SK-N-SH treated with all-trans-retinoic acid at 6 μM for 48 hours (cell line): Measurements from ENCODE around the gene BABAM2.

Experiments used
- BACH2 ChIP-seq: fragments of 250-450 bp; sonication (Bioruptor Pico); IDR thresholded peaks from 2 replicates; pipeline ENCODE4 v1.9.0; 2021; ENCODE audit warnings: mild to moderate bottlenecking, borderline replicate concordance
- CREB5 ChIP-seq: fragments of 250-450 bp; sonication (Bioruptor Pico); IDR thresholded peaks from 2 replicates; pipeline ENCODE4 v1.5.1; 2020; ENCODE audit warnings: low read depth, mild to moderate bottlenecking, moderate library complexity
- GLIS3 ChIP-seq: fragments of 250-450 bp; sonication (Bioruptor Pico); IDR thresholded peaks from 2 replicates; pipeline ENCODE4 v1.5.0; 2020; ENCODE audit warnings: mild to moderate bottlenecking, moderate library complexity
- ISL1 ChIP-seq: fragments of 250-450 bp; sonication (Bioruptor Pico); IDR thresholded peaks from 2 replicates; pipeline ENCODE4 v2.1.2; 2022; ENCODE audit warnings: mild to moderate bottlenecking, moderate library complexity
- PATZ1 ChIP-seq: fragments of 250-450 bp; sonication (Bioruptor Pico); IDR thresholded peaks from 2 replicates; pipeline ENCODE4 v1.8.0; 2020; ENCODE audit warnings: mild to moderate bottlenecking, moderate library complexity, borderline replicate concordance
- TCF4 ChIP-seq: fragments of 250-450 bp; sonication (Bioruptor Pico); IDR thresholded peaks from 2 replicates; pipeline ENCODE4 v1.8.0; 2021; ENCODE audit warnings: mild to moderate bottlenecking, moderate library complexity, borderline replicate concordance
- ZFP3 ChIP-seq: fragments of 250-450 bp; sonication (Bioruptor Pico); IDR thresholded peaks from 2 replicates; pipeline ENCODE4 v1.5.0; 2020; ENCODE audit warnings: mild to moderate bottlenecking, moderate library complexity
- ZFP30 ChIP-seq: fragments of 450-650 bp; formaldehyde crosslinking; IDR thresholded peaks from 2 replicates; pipeline ENCODE4 v1.5.0; 2022; ENCODE audit warnings: mild to moderate bottlenecking, moderate library complexity
- ZNF70 ChIP-seq: fragments of 450-650 bp; formaldehyde crosslinking; IDR thresholded peaks from 2 replicates; pipeline ENCODE4 v1.5.0; 2020; ENCODE audit warnings: mild to moderate bottlenecking, moderate library complexity

- TF ChIP-seq PATZ1 (no peak), ZNF70 (CRISPR knock-in tag) (no peak), CREB5 (CRISPR knock-in tag) (no peak), BACH2 (CRISPR knock-in tag) (no peak), ZFP30 (CRISPR knock-in tag) (no peak), ZFP3 (CRISPR knock-in tag) (no peak), GLIS3 (CRISPR knock-in tag) (no peak), ISL1 (CRISPR knock-in tag) (no peak), TCF4 (CRISPR knock-in tag) (no peak)
Observed at GRCh38 chr2:28009732-28010131, 119.2 kb downstream of the BABAM2 start.
